ENCODE data around the gene XYLT1.

XYLT1 gene

GRCh38 chr16:17224879-17225281 lies 245.9 kb downstream of the XYLT1 start:
- DNase-seq (ENCODE audit: low read depth) = no peak

GRCh38 chr16:17224350-17224749 lies 246.4 kb downstream of the XYLT1 start:
- DNase-seq (ENCODE audit: low read depth) = no peak

GRCh38 chr16:17223576-17223975 lies 247.2 kb downstream of the XYLT1 start:
- DNase-seq (ENCODE audit: low read depth) = no peak

- no peak for DNase-seq (ENCODE audit: low read depth)
These were observed 247.8 kb downstream of the XYLT1 start for GRCh38 chr16:17222871-17223401.

- no peak for DNase-seq (ENCODE audit: low read depth)
These were observed 250.8 kb downstream of the XYLT1 start for GRCh38 chr16:17219991-17220390.

- no peak for DNase-seq (ENCODE audit: low read depth)
These were observed 254.8 kb downstream of the XYLT1 start for GRCh38 chr16:17215936-17216335.

- no peak for DNase-seq (ENCODE audit: low read depth)
These were observed 255.5 kb downstream of the XYLT1 start for GRCh38 chr16:17215306-17215705.

- no peak for DNase-seq (ENCODE audit: low read depth)
These were observed 256.8 kb downstream of the XYLT1 start for GRCh38 chr16:17213974-17214373.

GRCh38 chr16:17213025-17213424 lies 257.7 kb downstream of the XYLT1 start:
- no peak for DNase-seq (ENCODE audit: low read depth)

- DNase-seq (ENCODE audit: low read depth) = no peak
These were observed 258.2 kb downstream of the XYLT1 start for GRCh38 chr16:17212606-17213005.

GRCh38 chr16:17211797-17212196 lies 259.0 kb downstream of the XYLT1 start:
- no peak for DNase-seq (ENCODE audit: low read depth)

GRCh38 chr16:17206712-17207111 lies 264.0 kb downstream of the XYLT1 start:
- no peak for DNase-seq (ENCODE audit: low read depth)

- DNase-seq (ENCODE audit: low read depth) = no peak
These were observed 265.2 kb downstream of the XYLT1 start for GRCh38 chr16:17205279-17206211.

GRCh38 chr16:17204644-17205043 lies 266.1 kb downstream of the XYLT1 start:
- DNase-seq (ENCODE audit: low read depth) = no peak

GRCh38 chr16:17204206-17204605 lies 266.6 kb downstream of the XYLT1 start:
- DNase-seq (ENCODE audit: low read depth) = no peak

GRCh38 chr16:17203424-17203823 lies 267.3 kb downstream of the XYLT1 start:
- no peak for DNase-seq (ENCODE audit: low read depth)

- DNase-seq (ENCODE audit: low read depth) = no peak
These were observed 271.6 kb downstream of the XYLT1 start for GRCh38 chr16:17199135-17199534.

GRCh38 chr16:17196526-17196925 lies 274.2 kb downstream of the XYLT1 start:
- DNase-seq (ENCODE audit: low read depth) = no peak

- DNase-seq (ENCODE audit: low read depth) = peak; percentile 12
These were observed 276.5 kb downstream of the XYLT1 start for GRCh38 chr16:17194190-17194780.

GRCh38 chr16:17193566-17194100 lies 277.1 kb downstream of the XYLT1 start:
- DNase-seq (ENCODE audit: low read depth) = no peak

GRCh38 chr16:17184026-17184425 lies 286.7 kb downstream of the XYLT1 start:
- no peak for DNase-seq (ENCODE audit: low read depth)

- no peak for DNase-seq (ENCODE audit: low read depth)
These were observed 292.5 kb downstream of the XYLT1 start for GRCh38 chr16:17177959-17178905.
